Sigmoid colon (tissue), 7 donors: ENCODE results near the gene FBXO42. TPM values are rescaled to one million over a fixed set of nuclear protein-coding genes. Genes with fewer than 3 reads are reported as not detected.
A peak's percentile ranks its signal among the peaks of the same experiment; 100 is the strongest.

Source experiments
- DNase-seq: peaks from one replicate; pipeline ENCODE4 v3.0.0-alpha.2; 2019
- H3K27ac ChIP-seq, 4 donors: fragments of 200-600 bp; sonication (generic); one replicate each; pipeline ENCODE4 v1.5.1; 2016 to 2019; ENCODE audit warnings: mild to moderate bottlenecking in 1 of 4
- H3K27me3 ChIP-seq, 3 donors: fragments of 200-600 bp; sonication (generic); one replicate each; pipeline ENCODE4 v1.5.1; 2019; ENCODE audit warnings: mild to moderate bottlenecking in 1 of 3
- H3K36me3 ChIP-seq, 4 donors: fragments of 200-600 bp; sonication (generic); one replicate each; pipeline ENCODE4 v1.5.1; 2016 to 2019
- H3K4me1 ChIP-seq, 4 donors: fragments of 200-600 bp; sonication (generic); one replicate each; pipeline ENCODE4 v1.5.1; 2017 to 2019
- H3K4me3 ChIP-seq, 4 donors: fragments of 200-600 bp; sonication (generic); one replicate each; pipeline ENCODE4 v1.5.1; 2017 to 2019; ENCODE audit warnings: mild to moderate bottlenecking in 2 of 4, moderate library complexity in 1 of 4
- H3K9me3 ChIP-seq, 4 donors: fragments of 200-600 bp in 3 of 4; sonication (generic) in 3 of 4; one replicate each; pipeline versions ENCODE4 v1.5.1 to v1.6.1; 2013 to 2019
- CTCF ChIP-seq, 4 experiments: fragments of 450-650 bp in 3 of 4; fragments of 200-600 bp in 1 of 4; IDR thresholded peaks; one replicate each; pipeline ENCODE4 v1.5.1; 2016 to 2019; ENCODE audit warnings: antibody characterized with exemption in 4 of 4, mild to moderate bottlenecking in 3 of 4, moderate library complexity in 2 of 4
- EP300 ChIP-seq, 4 donors: sonication (generic); formaldehyde crosslinking; IDR thresholded peaks; one replicate each; pipeline ENCODE4 v1.6.1; 2017; ENCODE audit warnings: antibody characterized with exemption in 4 of 4
- POLR2A ChIP-seq, 2 donors: fragments of 450-650 bp; IDR thresholded peaks; one replicate each; pipeline ENCODE4 v1.6.1; 2016; ENCODE audit warnings: antibody characterized with exemption in 2 of 2, mild to moderate bottlenecking in 2 of 2, moderate library complexity in 2 of 2
- POLR2AphosphoS5 ChIP-seq, 4 donors: sonication (generic); formaldehyde crosslinking; IDR thresholded peaks; one replicate each; pipeline ENCODE4 v1.6.1; 2017; ENCODE audit warnings: antibody characterized with exemption in 4 of 4
- WGBS, 2 donors: extraction: QIAGEN DNeasy Blood & Tissue Kit; methylation state at CpG; one replicate each; pipeline ENCODE4 v1.1.7; 2013; 5-methylcytosine and 5-hydroxymethylcytosine counted together
- intact Hi-C: fragments of 100-400 bp; cut with DNase I; formaldehyde crosslinking; loops from one replicate; pipeline ENCODE4 v1.15.1; 2023
- polyA plus RNA-seq, 3 donors: library from polyadenylated mRNA; stranded (reverse); fragments of 200-250 nt; gene quantifications; one replicate each; pipeline ENCODE4 v1.2.3, GENCODE V29; 2013
- total RNA-seq, 4 donors: library from RNA; depleted of rRNA; stranded (reverse); fragments of >200 nt; gene quantifications; one replicate each; pipeline ENCODE4 v1.1.0, GENCODE V29; 2016
- donor health status: healthy with polysubstance abuse.
- donor health status: Bipolar disorder and iron deficiency.
- donor health status: healthy.

FBXO42 gene
- total and polyA plus RNA-seq, 7 donors = 8.8 to 29.6 (median 16.6) TPM

DNA sequence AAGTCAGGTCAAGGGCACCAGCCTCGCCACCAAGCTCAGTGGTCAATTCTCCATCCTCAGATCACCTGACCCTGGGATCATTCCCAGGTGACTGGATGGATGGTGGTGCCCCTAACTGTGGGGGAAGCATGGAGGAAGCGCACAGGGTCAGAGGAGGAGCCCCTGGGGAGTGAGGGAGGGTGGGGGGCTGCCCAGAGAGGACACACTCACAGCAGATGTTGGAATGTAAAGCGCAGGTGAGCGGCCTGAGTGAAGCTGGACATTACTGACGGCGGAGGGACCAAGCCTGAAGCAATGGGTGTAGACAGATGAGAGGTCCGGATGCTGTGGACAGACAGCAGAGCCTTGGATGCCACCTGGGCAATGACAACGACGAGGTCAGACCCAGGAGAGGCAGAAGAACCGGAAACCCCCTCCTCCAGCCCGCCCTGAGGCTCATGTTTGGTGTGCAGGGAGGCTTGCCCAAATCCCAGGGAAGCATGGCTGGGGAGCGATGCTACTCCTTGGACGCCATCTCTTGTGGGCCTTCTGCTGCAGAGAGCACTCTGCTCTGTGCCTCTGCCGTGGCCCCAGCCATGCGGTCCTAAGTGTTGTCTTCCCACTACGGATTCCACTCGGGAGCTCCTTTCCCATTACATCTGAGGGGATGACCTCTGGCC, 109.6 kb downstream of the FBXO42 start:
- TF ChIP-seq CTCF (IDR thresholded peaks at IDR 0.05) = no peak
- no peak for TF ChIP-seq EP300 (IDR thresholded peaks at IDR 0.05)
- TF ChIP-seq POLR2AphosphoS5 (IDR thresholded peaks at IDR 0.05) = no peak
- TF ChIP-seq POLR2A (IDR thresholded peaks at IDR 0.05) = no peak
- Histone ChIP-seq H3K27me3 (no peaks in the 10 kb centered on the region), H3K9me3 (no peaks in the 10 kb centered on the region), H3K36me3 (peaks cover 0 to 11% (median 7%) of the 10 kb centered on the region in 4 donors), H3K4me3 (no peak overlapping the region), H3K4me1 (peaks cover 0 to 21% (median 11%) of the 10 kb centered on the region in 4 donors), H3K27ac (no peak overlapping the region)
- WGBS, 2 donors = 88 to 90% methylated on average over 17 of the region's 17 CpGs
- intact Hi-C loops = loop anchor here (5.0 kb wide), 1 partner anchor 55 kb away; no protein-coding TSS in a partner anchor
- DNase-seq = peak; percentile 63

DNA sequence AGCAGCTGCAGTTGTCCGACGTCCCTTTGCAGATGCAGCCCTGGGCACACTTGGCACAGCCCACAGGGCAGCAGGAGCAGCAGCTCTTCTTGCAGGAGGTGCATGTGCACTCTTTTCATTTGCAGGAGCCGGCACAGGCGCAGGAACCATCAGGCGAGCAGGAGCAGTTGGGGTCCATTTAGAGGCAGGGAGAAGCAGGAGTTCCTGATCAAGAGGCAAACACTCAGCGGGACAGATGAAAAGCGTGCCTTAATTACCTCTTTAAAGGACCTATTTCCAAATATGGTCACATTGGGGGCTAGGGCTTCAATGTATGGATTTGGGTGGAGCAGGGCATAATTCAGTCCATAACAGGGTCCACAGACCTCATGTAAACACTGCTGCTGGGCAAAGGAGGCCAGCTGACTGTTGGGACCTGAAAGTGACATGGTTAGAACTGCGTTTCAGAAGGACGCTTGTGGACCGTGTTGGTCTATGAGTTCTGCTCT, 111.0 kb downstream of the FBXO42 start:
- H3K4me1 ChIP-seq = peaks cover 0 to 21% (median 17%) of the 10 kb centered on the region in 4 donors
- peak; percentile 43 for DNase-seq
- H3K27me3 ChIP-seq = no peaks in the 10 kb centered on the region
- H3K9me3 ChIP-seq = no peaks in the 10 kb centered on the region
- TF ChIP-seq CTCF (IDR thresholded peaks at IDR 0.05) = no peak
- no peak for TF ChIP-seq POLR2A (IDR thresholded peaks at IDR 0.05)
- TF ChIP-seq EP300 (IDR thresholded peaks at IDR 0.05) = no peak
- no peak for TF ChIP-seq POLR2AphosphoS5 (IDR thresholded peaks at IDR 0.05)
- intact Hi-C loops = loop anchor here (5.0 kb wide), 1 partner anchor 54 kb away; no protein-coding TSS in a partner anchor
- no peak overlapping the region for H3K4me3 ChIP-seq
- no peak overlapping the region for H3K27ac ChIP-seq
- 85 to 86% methylated on average over 10 of the region's 10 CpGs for WGBS, 2 donors
- peaks cover 0 to 8% (median under 1%) of the 10 kb centered on the region in 4 donors for H3K36me3 ChIP-seq

DNA sequence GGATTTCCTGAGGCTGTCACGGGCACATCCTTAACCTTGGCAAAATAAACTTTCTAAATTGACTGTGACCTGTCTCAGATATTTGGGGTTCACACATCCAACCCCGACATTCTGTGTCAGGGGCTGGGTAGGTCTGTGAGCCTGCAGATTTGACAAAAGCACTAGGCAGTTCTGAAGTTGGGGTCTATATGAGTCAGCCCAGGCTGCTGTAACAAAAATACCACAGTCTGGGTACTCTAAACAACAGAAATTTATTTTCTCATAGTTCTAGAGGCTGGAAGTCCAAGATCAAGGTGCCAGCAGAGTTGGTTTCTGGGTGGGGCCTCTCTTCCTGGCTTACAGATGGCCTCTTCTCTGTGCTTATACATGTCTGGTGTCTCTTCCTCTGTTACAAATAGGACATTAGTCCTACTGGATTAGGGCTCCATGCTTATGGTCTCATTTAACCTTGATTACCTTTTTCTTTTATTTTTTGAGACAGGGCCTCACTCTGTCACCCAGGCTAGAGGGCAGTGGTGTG, 112.2 kb downstream of the FBXO42 start:
- no peaks in the 10 kb centered on the region for H3K36me3 ChIP-seq
- 93 to 94% methylated on average over 2 of the region's 2 CpGs for WGBS, 2 donors
- DNase-seq = no peak
- no peak overlapping the region for H3K27ac ChIP-seq
- peaks cover 0 to 27% (median 20%) of the 10 kb centered on the region in 4 donors for H3K4me1 ChIP-seq
- no peak for TF ChIP-seq EP300 (IDR thresholded peaks at IDR 0.05)
- TF ChIP-seq POLR2AphosphoS5 (IDR thresholded peaks at IDR 0.05) = no peak
- TF ChIP-seq POLR2A (IDR thresholded peaks at IDR 0.05) = no peak
- no peaks in the 10 kb centered on the region for H3K27me3 ChIP-seq
- H3K9me3 ChIP-seq = no peaks in the 10 kb centered on the region
- no peak overlapping the region for H3K4me3 ChIP-seq
- intact Hi-C loops = loop anchor here (5.0 kb wide), 1 partner anchor 53 kb away; no protein-coding TSS in a partner anchor

GRCh38 chr1:16237343-16237830, 114.9 kb downstream of the FBXO42 start:
- H3K4me3 ChIP-seq = peak overlapping the region; percentile 41 to 69 (median 62)
- WGBS, 2 donors = 28 to 29% methylated on average over 6 of the region's 6 CpGs

More at GRCh38 chr1:16237343-16237830, 114.9 kb downstream of the FBXO42 start:
- Histone ChIP-seq H3K9me3 (no peaks in the 10 kb centered on the region), H3K27ac (peak overlapping the region; percentile 83 to 90 (median 87)), H3K36me3 (no peaks in the 10 kb centered on the region), H3K27me3 (no peaks in the 10 kb centered on the region), H3K4me1 (peaks cover 0 to 18% (median 13%) of the 10 kb centered on the region in 4 donors)
- TF ChIP-seq POLR2AphosphoS5 (IDR thresholded peaks at IDR 0.05) (no peak), CTCF (IDR thresholded peaks at IDR 0.05) (no peak), EP300 (IDR thresholded peaks at IDR 0.05) (no peak), POLR2A (IDR thresholded peaks at IDR 0.05) (no peak)
- DNase-seq = peak; percentile 42
- intact Hi-C loops = loop anchor here (2.0 kb wide), 1 partner anchor 31 kb away; no protein-coding TSS in a partner anchor
